Astrocyte of the spinal cord (primary cell): ENCODE data around the gene CLCF1.

Experiments used
- DNase-seq: peaks from one replicate; pipeline ENCODE4 v3.0.0; 2011; ENCODE audit warnings: low read depth, low spot score
- H3K4me3 ChIP-seq: 2 replicates; pipeline ENCODE4 v1.5.1; 2011; ENCODE audit warnings: low read depth, mild to moderate bottlenecking, low read length, moderate library complexity
- CTCF ChIP-seq: IDR thresholded peaks from 2 replicates; pipeline ENCODE4 v1.5.1; 2012; ENCODE audit warnings: low read depth, mild to moderate bottlenecking, low read length, inconsistent platforms
- in situ Hi-C: cut with HindIII; loops from 2 replicates; pipeline ENCODE4 v1.10.0; 2017; ENCODE audit warnings: low sequenced_read_pairs

CLCF1 gene

GRCh38 chr11:67369275-67369674 lies 4.1 kb downstream of the CLCF1 start:
- in situ Hi-C loops = no loop called here
- no peak for TF ChIP-seq CTCF
- H3K4me3 ChIP-seq = no peak overlapping the region
- DNase-seq = no peak

DNA sequence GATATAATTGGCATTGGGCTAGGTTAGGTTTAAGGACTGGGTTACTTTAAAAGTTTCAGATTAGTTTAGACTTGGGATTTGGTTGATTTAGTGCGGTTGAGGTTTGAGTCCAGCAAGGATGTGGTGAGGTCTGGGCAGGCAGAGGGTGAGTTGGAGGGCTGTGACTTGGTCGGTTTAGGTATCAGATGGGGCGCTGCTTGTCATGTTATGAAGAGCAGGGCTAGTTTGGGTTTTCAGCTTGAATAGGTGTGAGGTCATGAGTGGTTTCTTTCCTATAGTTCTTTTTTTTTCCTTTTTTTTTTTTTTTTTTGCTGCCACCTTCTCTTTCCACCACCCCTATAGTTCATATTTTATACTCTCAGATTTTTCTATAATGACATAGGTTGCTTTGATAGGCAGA lies 4.8 kb downstream of the CLCF1 start:
- in situ Hi-C loops = no loop called here
- DNase-seq = no peak
- no peak overlapping the region for H3K4me3 ChIP-seq
- no peak for TF ChIP-seq CTCF

DNA sequence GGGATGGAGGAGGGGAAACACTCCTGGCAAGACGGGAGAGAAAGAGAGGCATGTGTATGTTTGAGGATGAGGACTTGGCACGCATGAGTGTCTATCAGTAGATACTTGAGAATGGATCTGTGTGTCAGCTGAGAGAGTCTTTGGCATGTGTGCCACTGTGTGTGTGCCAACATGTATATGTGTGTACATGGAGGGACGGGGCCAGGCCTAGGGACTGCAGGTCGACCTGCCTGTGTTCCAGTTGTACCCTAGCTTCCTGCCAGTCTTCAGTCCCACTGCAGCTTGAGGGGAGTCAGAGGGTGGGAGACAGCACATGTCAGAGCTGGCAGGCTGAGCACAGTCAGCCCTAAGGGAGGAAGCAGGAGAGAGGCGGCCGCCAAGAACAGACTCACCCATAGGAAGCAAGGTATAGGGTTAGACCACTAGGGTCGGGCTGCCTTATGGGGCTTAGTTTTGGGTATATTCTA lies 5.6 kb downstream of the CLCF1 start:
- H3K4me3 ChIP-seq = no peak overlapping the region
- no peak for TF ChIP-seq CTCF
- no peak for DNase-seq
- in situ Hi-C loops = no loop called here

- in situ Hi-C loops = no loop called here
- no peak for DNase-seq
- no peak for TF ChIP-seq CTCF
- H3K4me3 ChIP-seq = no peak overlapping the region
These were observed 6.2 kb downstream of the CLCF1 start for GRCh38 chr11:67366961-67367760.

DNA sequence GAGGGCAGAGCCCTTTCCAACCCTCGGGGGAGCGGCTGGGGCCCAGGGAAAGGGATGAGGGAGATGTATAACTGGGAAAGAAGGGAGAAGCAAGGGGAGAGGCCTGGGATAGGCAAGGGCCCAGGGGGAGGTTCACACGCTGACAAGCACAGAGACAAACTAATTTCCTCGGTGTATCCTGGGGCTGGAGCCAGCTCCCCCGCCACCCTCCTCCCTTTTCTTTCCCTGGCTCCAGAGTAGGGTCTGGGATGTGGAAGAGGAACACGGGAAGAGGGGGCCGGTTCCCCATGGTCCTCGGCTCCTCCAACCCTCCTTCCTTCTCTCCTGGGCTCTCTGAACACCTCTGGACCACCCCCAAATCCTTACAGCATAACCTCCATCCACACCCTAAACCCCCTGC lies 6.9 kb downstream of the CLCF1 start:
- DNase-seq = no peak
- TF ChIP-seq CTCF = no peak
- in situ Hi-C loops = no loop called here
- H3K4me3 ChIP-seq = no peak overlapping the region

DNA sequence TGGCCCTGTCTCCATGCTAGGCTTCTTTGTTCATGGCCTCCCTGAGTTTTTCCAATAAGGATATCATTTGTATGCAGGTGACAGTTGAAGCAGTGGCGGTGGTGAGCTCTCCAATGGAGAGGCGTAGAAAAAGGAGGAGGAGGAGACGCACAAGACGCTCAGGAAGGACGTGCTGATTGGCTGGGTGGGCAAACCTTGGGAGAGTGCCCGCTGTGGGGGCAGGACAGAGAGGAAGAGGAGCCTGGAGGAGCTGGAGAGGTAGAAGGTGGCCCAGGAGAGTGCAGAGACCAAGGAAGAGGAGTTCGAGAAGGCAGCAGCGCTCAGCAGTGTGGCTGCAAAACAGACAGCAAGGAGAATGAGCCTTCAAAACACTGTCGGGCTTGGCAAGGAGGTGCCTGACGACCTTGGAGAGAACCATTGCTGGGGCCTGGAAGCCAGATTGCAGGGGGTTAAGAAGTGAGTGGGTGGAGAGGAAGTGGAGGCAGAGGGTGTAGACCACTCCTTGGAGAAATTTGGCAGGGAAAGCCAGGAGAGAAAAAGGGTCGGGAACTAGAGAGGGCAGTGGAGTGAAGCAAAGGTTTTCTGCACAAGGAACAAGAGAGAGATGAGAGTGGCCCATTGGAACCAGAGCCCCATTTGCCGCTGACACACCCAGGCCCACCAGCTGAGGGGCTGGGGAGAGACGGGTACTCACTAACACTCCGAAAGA lies 7.5 kb downstream of the CLCF1 start:
- in situ Hi-C loops = no loop called here

More for the DNA sequence above, 7.5 kb downstream of the CLCF1 start:
- no peak for TF ChIP-seq CTCF
- no peak for DNase-seq
- no peak overlapping the region for H3K4me3 ChIP-seq
